ENCODE measurements around the gene ABCA3.

ABCA3 gene

GRCh38 chr16:2341456-2342447, 1.2 kb upstream of the ABCA3 start:
- H3K4me3 Mint-ChIP-seq, result peak overlapping the region in 2 of 3 experiments; percentile 48 to 61
- H3K4me1 Mint-ChIP-seq, result peaks cover 8% of the 10 kb centered on the region
- H3K27me3 Mint-ChIP-seq (ENCODE audit: low read depth), result peaks cover 70% of the 10 kb centered on the region
- H3K36me3 Mint-ChIP-seq (ENCODE audit: low read depth), result no peaks in the 10 kb centered on the region
- no peak overlapping the region for H3K27ac Mint-ChIP-seq
- no peak for TF ChIP-seq CTCF (IDR thresholded peaks at IDR 0.05; ENCODE audit: unreplicated experiment in 3 of 3)
- H3K9me3 Mint-ChIP-seq, result no peaks in the 10 kb centered on the region

- Mint-ChIP-seq H3K9me3 (no peaks in the 10 kb centered on the region), H3K27me3 (ENCODE audit: low read depth) (peaks cover 68% of the 10 kb centered on the region), H3K4me1 (peaks cover 8% of the 10 kb centered on the region), H3K36me3 (ENCODE audit: low read depth) (no peaks in the 10 kb centered on the region), H3K27ac (no peak overlapping the region), H3K4me3 (peak overlapping the region; percentile 84 to 90 (median 84))
- TF ChIP-seq CTCF (IDR thresholded peaks at IDR 0.05; ENCODE audit: unreplicated experiment in 3 of 3), result no peak
These were observed 725 bp downstream of the ABCA3 start for GRCh38 chr16:2339521-2340484.

- no peak overlapping the region for H3K27ac Mint-ChIP-seq
- H3K4me3 Mint-ChIP-seq, result peak overlapping the region; percentile 21 to 70 (median 64)
- H3K36me3 Mint-ChIP-seq (ENCODE audit: low read depth), result no peaks in the 10 kb centered on the region
- peaks cover 8% of the 10 kb centered on the region for H3K4me1 Mint-ChIP-seq
- no peaks in the 10 kb centered on the region for H3K9me3 Mint-ChIP-seq
- TF ChIP-seq CTCF (IDR thresholded peaks at IDR 0.05; ENCODE audit: unreplicated experiment in 3 of 3), result no peak
- peaks cover 60% of the 10 kb centered on the region for H3K27me3 Mint-ChIP-seq (ENCODE audit: low read depth)
These were observed 2.9 kb downstream of the ABCA3 start for GRCh38 chr16:2337431-2338296.

GRCh38 chr16:2335286-2335895, 5.1 kb downstream of the ABCA3 start:
- H3K27ac Mint-ChIP-seq, result no peak overlapping the region
- TF ChIP-seq CTCF (IDR thresholded peaks at IDR 0.05; ENCODE audit: unreplicated experiment in 3 of 3), result no peak
- H3K4me1 Mint-ChIP-seq, result peaks cover 8% of the 10 kb centered on the region
- H3K9me3 Mint-ChIP-seq, result no peaks in the 10 kb centered on the region
- no peak overlapping the region for H3K4me3 Mint-ChIP-seq
- H3K27me3 Mint-ChIP-seq (ENCODE audit: low read depth), result peaks cover 63% of the 10 kb centered on the region
- H3K36me3 Mint-ChIP-seq (ENCODE audit: low read depth), result no peaks in the 10 kb centered on the region
